HepG2 (cell line): Measurements from ENCODE around the gene CFAP97D1. TPM values are rescaled to one million over a fixed set of nuclear protein-coding genes. Genes with fewer than 3 reads are reported as not detected.

Experiments
- ATAC-seq: fragments of 200-7000 bp; cut with Tn5 transposase; 3 replicates; pipeline ENCODE4 v1.9.1; 2020; ENCODE audit warnings: mild to moderate bottlenecking, moderate library complexity
- BruUV-seq: library from RNA; stranded (reverse); fragments of 400-500 nt; replicated peaks from 2 replicates; lab custom pipeline; 2021; lab: Mats Ljungman, UMichigan
- CTCF ChIA-PET: fragments of 300-600 bp; formaldehyde crosslinking; extraction: SDS; loops from one replicate; lab custom pipeline; 2021; ENCODE audit warnings: low total read pairs, inconsistent platforms, low intra/inter-chr PET ratio; lab: Yijun Ruan, JAX
- POLR2A ChIA-PET: fragments of 350-600 bp; sonication (Branson Sonifier 250); formaldehyde crosslinking; loops from one replicate; lab custom pipeline; 2020; ENCODE audit warnings: antibody characterized with exemption, inconsistent platforms; lab: Yijun Ruan, JAX
- DNase-seq: peaks from one replicate; pipeline ENCODE4 v3.0.0-alpha.2; 2015; ENCODE audit warnings: low spot score
- FAIRE-seq: peaks from 3 replicates; lab custom pipeline; 2011; peaks lifted over from hg19 to GRCh38; lab: Jason Lieb, UNC
- H2AFZ ChIP-seq: one replicate; pipeline ENCODE4 v1.6.1; 2011; ENCODE audit warnings: low read length, inconsistent platforms
- H3K27ac ChIP-seq: fragments of 300-600 bp; 3 replicates; pipeline ENCODE4 v1.8.0; 2011; ENCODE audit warnings: mixed run types, mild to moderate bottlenecking, mixed read lengths, low read length, inconsistent platforms; ENCODE audit not compliant: insufficient read depth; ENCODE audit errors: extremely low read length
- H3K27me3 ChIP-seq, 2 experiments: fragments of 200-600 bp in 1 of 2; 2 replicates in 1 of 2; 3 replicates in 1 of 2; pipeline versions ENCODE4 v1.6.0 to v1.8.0; 2011; ENCODE audit warnings: low read length in 2 of 2, mild to moderate bottlenecking in 2 of 2, moderate library complexity in 2 of 2, inconsistent platforms in 1 of 2; ENCODE audit not compliant: insufficient read depth in 2 of 2, control insufficient read depth in 1 of 2
- H3K36me3 ChIP-seq, 2 experiments: fragments of 200-600 bp in 1 of 2; replicated peaks in 1 of 2; 2 replicates in 1 of 2; 3 replicates in 1 of 2; pipeline versions ENCODE4 v1.5.1 to v1.8.0; 2011; ENCODE audit warnings: low read length in 2 of 2, inconsistent platforms in 1 of 2; ENCODE audit not compliant: insufficient read depth in 2 of 2, control insufficient read depth in 1 of 2
- H3K4me1 ChIP-seq: 2 replicates; pipeline ENCODE4 v1.5.1; 2012; ENCODE audit warnings: low read length, inconsistent platforms; ENCODE audit not compliant: insufficient read depth
- H3K4me2 ChIP-seq: 2 replicates; pipeline ENCODE4 v1.6.0; 2011; ENCODE audit warnings: low read depth, low read length, inconsistent platforms
- H3K4me3 ChIP-seq, 3 experiments: fragments of 200-600 bp in 1 of 3; sonication (generic), shearing (Covaris generic) in 1 of 3; replicated peaks in 1 of 3; 2 replicates each; pipeline ENCODE4 v1.5.1; 2011 to 2016; ENCODE audit warnings: low read length in 3 of 3, inconsistent platforms in 2 of 3, low read depth in 2 of 3, mild to moderate bottlenecking in 2 of 3, control low read depth in 1 of 3, mixed read lengths in 1 of 3; ENCODE audit not compliant: insufficient read depth in 1 of 3
- H3K79me2 ChIP-seq: one replicate; pipeline ENCODE4 v1.6.1; 2011; ENCODE audit warnings: low read length, inconsistent platforms; ENCODE audit not compliant: insufficient read depth
- H3K9ac ChIP-seq: 2 replicates; pipeline ENCODE4 v1.6.0; 2011; ENCODE audit warnings: mild to moderate bottlenecking, low read depth, low read length, inconsistent platforms; ENCODE audit not compliant: insufficient read depth
- H3K9me3 ChIP-seq: 2 replicates; pipeline ENCODE4 v1.5.1; 2012; ENCODE audit warnings: mild to moderate bottlenecking, low read length
- H4K20me1 ChIP-seq: 2 replicates; pipeline ENCODE4 v1.6.0; 2011; ENCODE audit warnings: inconsistent platforms, mild to moderate bottlenecking, low read length, moderate library complexity; ENCODE audit not compliant: insufficient read depth
- AKAP8 ChIP-seq: sonication (generic); formaldehyde crosslinking; IDR thresholded peaks from 2 replicates; pipeline ENCODE4 v1.5.1; 2020; ENCODE audit warnings: mild to moderate bottlenecking, missing genetic modification reagents
- BRCA1 ChIP-seq: sonication (generic); formaldehyde crosslinking; IDR thresholded peaks from 2 replicates; pipeline ENCODE4 v1.4.0; 2020; ENCODE audit warnings: missing genetic modification reagents
- GATAD1 ChIP-seq: IDR thresholded peaks from 2 replicates; pipeline ENCODE4 v1.6.1; 2016; ENCODE audit warnings: missing genetic modification reagents, missing compliant biosample characterization
- HOXA9 ChIP-seq: sonication (generic); formaldehyde crosslinking; IDR thresholded peaks from 2 replicates; pipeline ENCODE4 v1.8.1; 2022; ENCODE audit warnings: missing genetic modification reagents, mild to moderate bottlenecking, moderate library complexity, borderline replicate concordance
- MIXL1 ChIP-seq: IDR thresholded peaks from 2 replicates; pipeline ENCODE4 v1.6.1; 2016
- PCBP2 ChIP-seq: fragments of 200-400 bp; formaldehyde crosslinking; optimal IDR thresholded peaks from 2 replicates; pipeline ENCODE3; 2018; ENCODE audit warnings: low read length, low read depth; ENCODE audit not compliant: poor library complexity, severe bottlenecking
- RAD21 ChIP-seq: fragments of 450-650 bp; formaldehyde crosslinking; IDR thresholded peaks from 2 replicates; pipeline ENCODE4 v1.5.0; 2020; ENCODE audit warnings: mild to moderate bottlenecking
- ZFY ChIP-seq: sonication (generic); formaldehyde crosslinking; IDR thresholded peaks from 2 replicates; pipeline ENCODE4 v1.4.0; 2020; ENCODE audit warnings: missing genetic modification reagents
- ZNF256 ChIP-seq: sonication (generic); formaldehyde crosslinking; conservative IDR thresholded peaks from 2 replicates; pipeline ENCODE4 v1.4.0; 2020; ENCODE audit warnings: missing genetic modification reagents
- ZNF331 ChIP-seq: sonication (generic); formaldehyde crosslinking; IDR thresholded peaks from 2 replicates; pipeline ENCODE4 v1.4.0; 2020; ENCODE audit warnings: missing genetic modification reagents
- ZNF546 ChIP-seq: sonication (generic); formaldehyde crosslinking; conservative IDR thresholded peaks from 2 replicates; pipeline ENCODE4 v1.8.1; 2023; ENCODE audit warnings: mild to moderate bottlenecking, missing genetic modification reagents
- ZNF660 ChIP-seq: sonication (generic); formaldehyde crosslinking; IDR thresholded peaks from 2 replicates; pipeline ENCODE4 v1.5.1; 2020; ENCODE audit warnings: mild to moderate bottlenecking, low read depth, missing genetic modification reagents, borderline replicate concordance
- ZSCAN29 ChIP-seq: sonication (generic); formaldehyde crosslinking; conservative IDR thresholded peaks from 2 replicates; pipeline ENCODE4 v1.4.0; 2020; ENCODE audit warnings: mild to moderate bottlenecking, missing genetic modification reagents
- WGBS: methylation state at CpG from one replicate; pipeline ENCODE4 v1.1.6; 2017; ENCODE audit warnings: low lambda C conversion rate; 5-methylcytosine and 5-hydroxymethylcytosine counted together
- in situ Hi-C: cut with HindIII; loops from 2 replicates; pipeline ENCODE4 v1.10.0; 2017; ENCODE audit warnings: low pct_unique_long_range_greater_than_20kb; ENCODE audit not compliant: extremely low pct_ligation_motif_present
- intact Hi-C: fragments of 100-400 bp; cut with micrococcal nuclease; formaldehyde crosslinking; loops from one replicate; pipeline ENCODE4 v1.10.0; 2022; ENCODE audit not compliant: unreplicated experiment
- polyA plus RNA-seq, 8 experiments: library from polyadenylated mRNA; depleted of rRNA in 3 of 8; stranded (reverse) in 7 of 8; unstranded in 1 of 8; fragments of >200 nt; fragmentation: Illumina TruSeq in 4 of 8; extraction: Trizol in 4 of 8; gene quantifications; 2 replicates each; pipeline versions ENCODE4 v1.2.1 to v1.2.3, GENCODE V29; 2011 to 2016; ENCODE audit warnings: low read depth in 4 of 8, missing spikeins in 1 of 8, mixed read lengths in 1 of 8; ENCODE audit not compliant: insufficient read depth in 1 of 8
- total RNA-seq, 5 experiments: library from RNA; depleted of rRNA; stranded (reverse); fragments of >200 nt; fragmentation: Illumina TruSeq; extraction: Trizol; gene quantifications; 2 replicates each; pipeline ENCODE4 v1.2.3, GENCODE V29; 2016; ENCODE audit warnings: low read depth in 1 of 5
- TF ChIP-seq, protein P1 (sequence below): sonication (generic); formaldehyde crosslinking; IDR thresholded peaks from 2 replicates; pipeline ENCODE4 v1.9.0; 2022; ENCODE audit warnings: missing genetic modification reagents, mild to moderate bottlenecking, borderline replicate concordance
- TF ChIP-seq, protein P2 (sequence below): sonication (generic); formaldehyde crosslinking; IDR thresholded peaks from 2 replicates; pipeline ENCODE4 v1.4.0; 2020; ENCODE audit warnings: missing genetic modification reagents
- TF ChIP-seq, protein P3 (sequence below): sonication (generic); formaldehyde crosslinking; IDR thresholded peaks from 2 replicates; pipeline ENCODE4 v1.4.0; 2020; ENCODE audit warnings: missing genetic modification reagents, low read depth, mild to moderate bottlenecking, borderline replicate concordance
- TF ChIP-seq, protein P4 (sequence below): sonication (generic); formaldehyde crosslinking; IDR thresholded peaks from 2 replicates; pipeline ENCODE4 v1.4.0; 2020; ENCODE audit warnings: mild to moderate bottlenecking, missing genetic modification reagents
- TF ChIP-seq, protein P5 (sequence below): IDR thresholded peaks from 2 replicates; pipeline ENCODE4 v1.6.1; 2016

CFAP97D1 gene
- total and polyA plus RNA-seq, 2 of the 13 experiments (the other 11 are each of a cell fraction or from before 2014, with no cell fraction given) = 0.02 TPM; not detected in 1

DNA sequence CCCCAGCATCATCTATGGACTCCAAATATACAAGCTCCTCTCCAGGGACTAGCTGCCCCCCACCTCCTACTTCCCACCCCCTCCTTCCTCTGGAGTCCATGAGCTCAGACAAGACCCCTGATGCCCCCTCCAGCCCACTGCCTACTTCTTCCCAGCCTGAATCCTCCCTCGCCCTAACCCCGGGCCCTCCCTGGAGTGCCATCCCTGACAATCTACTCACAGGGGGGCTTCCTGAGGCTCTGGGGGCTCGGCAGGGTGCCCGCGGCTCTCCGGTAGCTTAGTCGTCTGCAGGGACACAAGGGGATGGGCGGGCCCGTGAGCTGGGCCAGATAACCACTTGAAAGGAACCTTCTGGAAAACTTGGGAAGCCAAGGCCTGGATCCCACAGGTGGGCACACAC lies 37.6 kb downstream of the CFAP97D1 start:
- 91% methylated on average over 9 of the region's 9 CpGs for WGBS

More for the DNA sequence above, 37.6 kb downstream of the CFAP97D1 start:
- in situ Hi-C loops = no loop called here
- no peak for DNase-seq
- no peaks in the 10 kb centered on the region for H4K20me1 ChIP-seq
- BruUV-seq = no TSS peak
- CTCF ChIA-PET = no interaction called here
- H3K4me3 ChIP-seq = no peak overlapping the region
- FAIRE-seq = no peak
- no peak for TF ChIP-seq AKAP8 (CRISPR knock-in tag)
- TF ChIP-seq GATAD1 (CRISPR knock-in tag) = no peak
- TF ChIP-seq ZNF660 (CRISPR knock-in tag) = no peak
- TF ChIP-seq PCBP2 = no peak
- TF ChIP-seq, protein P1, sequence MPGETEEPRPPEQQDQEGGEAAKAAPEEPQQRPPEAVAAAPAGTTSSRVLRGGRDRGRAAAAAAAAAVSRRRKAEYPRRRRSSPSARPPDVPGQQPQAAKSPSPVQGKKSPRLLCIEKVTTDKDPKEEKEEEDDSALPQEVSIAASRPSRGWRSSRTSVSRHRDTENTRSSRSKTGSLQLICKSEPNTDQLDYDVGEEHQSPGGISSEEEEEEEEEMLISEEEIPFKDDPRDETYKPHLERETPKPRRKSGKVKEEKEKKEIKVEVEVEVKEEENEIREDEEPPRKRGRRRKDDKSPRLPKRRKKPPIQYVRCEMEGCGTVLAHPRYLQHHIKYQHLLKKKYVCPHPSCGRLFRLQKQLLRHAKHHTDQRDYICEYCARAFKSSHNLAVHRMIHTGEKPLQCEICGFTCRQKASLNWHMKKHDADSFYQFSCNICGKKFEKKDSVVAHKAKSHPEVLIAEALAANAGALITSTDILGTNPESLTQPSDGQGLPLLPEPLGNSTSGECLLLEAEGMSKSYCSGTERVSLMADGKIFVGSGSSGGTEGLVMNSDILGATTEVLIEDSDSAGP (CRISPR knock-in tag) = no peak
- TF ChIP-seq, protein P2, sequence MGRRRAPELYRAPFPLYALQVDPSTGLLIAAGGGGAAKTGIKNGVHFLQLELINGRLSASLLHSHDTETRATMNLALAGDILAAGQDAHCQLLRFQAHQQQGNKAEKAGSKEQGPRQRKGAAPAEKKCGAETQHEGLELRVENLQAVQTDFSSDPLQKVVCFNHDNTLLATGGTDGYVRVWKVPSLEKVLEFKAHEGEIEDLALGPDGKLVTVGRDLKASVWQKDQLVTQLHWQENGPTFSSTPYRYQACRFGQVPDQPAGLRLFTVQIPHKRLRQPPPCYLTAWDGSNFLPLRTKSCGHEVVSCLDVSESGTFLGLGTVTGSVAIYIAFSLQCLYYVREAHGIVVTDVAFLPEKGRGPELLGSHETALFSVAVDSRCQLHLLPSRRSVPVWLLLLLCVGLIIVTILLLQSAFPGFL (CRISPR knock-in tag) = no peak
- no peak for TF ChIP-seq ZNF256 (CRISPR knock-in tag)
- TF ChIP-seq ZNF546 = no peak
- TF ChIP-seq MIXL1 (CRISPR knock-in tag) = no peak
- TF ChIP-seq, protein P3, sequence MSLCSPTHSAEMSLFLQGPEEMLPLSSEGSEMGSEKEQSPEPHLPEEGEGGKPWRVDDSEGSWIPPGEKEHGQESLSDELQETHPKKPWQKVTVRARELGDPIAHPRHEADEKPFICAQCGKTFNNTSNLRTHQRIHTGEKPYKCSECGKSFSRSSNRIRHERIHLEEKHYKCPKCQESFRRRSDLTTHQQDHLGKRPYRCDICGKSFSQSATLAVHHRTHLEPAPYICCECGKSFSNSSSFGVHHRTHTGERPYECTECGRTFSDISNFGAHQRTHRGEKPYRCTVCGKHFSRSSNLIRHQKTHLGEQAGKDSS (CRISPR knock-in tag) = no peak
- TF ChIP-seq RAD21 (CRISPR knock-in tag) = no peak
- no peak for TF ChIP-seq ZFY (CRISPR knock-in tag)
- TF ChIP-seq ZSCAN29 (CRISPR knock-in tag) = no peak
- no peak for TF ChIP-seq ZNF331 (CRISPR knock-in tag)
- TF ChIP-seq HOXA9 (CRISPR knock-in tag) = no peak
- TF ChIP-seq, protein P4, sequence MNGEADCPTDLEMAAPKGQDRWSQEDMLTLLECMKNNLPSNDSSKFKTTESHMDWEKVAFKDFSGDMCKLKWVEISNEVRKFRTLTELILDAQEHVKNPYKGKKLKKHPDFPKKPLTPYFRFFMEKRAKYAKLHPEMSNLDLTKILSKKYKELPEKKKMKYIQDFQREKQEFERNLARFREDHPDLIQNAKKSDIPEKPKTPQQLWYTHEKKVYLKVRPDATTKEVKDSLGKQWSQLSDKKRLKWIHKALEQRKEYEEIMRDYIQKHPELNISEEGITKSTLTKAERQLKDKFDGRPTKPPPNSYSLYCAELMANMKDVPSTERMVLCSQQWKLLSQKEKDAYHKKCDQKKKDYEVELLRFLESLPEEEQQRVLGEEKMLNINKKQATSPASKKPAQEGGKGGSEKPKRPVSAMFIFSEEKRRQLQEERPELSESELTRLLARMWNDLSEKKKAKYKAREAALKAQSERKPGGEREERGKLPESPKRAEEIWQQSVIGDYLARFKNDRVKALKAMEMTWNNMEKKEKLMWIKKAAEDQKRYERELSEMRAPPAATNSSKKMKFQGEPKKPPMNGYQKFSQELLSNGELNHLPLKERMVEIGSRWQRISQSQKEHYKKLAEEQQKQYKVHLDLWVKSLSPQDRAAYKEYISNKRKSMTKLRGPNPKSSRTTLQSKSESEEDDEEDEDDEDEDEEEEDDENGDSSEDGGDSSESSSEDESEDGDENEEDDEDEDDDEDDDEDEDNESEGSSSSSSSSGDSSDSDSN (CRISPR knock-in tag) = no peak
- TF ChIP-seq BRCA1 (CRISPR knock-in tag) = no peak
- TF ChIP-seq, protein P5, sequence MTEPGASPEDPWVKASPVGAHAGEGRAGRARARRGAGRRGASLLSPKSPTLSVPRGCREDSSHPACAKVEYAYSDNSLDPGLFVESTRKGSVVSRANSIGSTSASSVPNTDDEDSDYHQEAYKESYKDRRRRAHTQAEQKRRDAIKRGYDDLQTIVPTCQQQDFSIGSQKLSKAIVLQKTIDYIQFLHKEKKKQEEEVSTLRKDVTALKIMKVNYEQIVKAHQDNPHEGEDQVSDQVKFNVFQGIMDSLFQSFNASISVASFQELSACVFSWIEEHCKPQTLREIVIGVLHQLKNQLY = no peak
- no peaks in the 10 kb centered on the region for H3K27me3 ChIP-seq
- no peaks in the 10 kb centered on the region for H3K79me2 ChIP-seq
- no peak overlapping the region for H3K27ac ChIP-seq
- H3K9ac ChIP-seq = no peak overlapping the region
- POLR2A ChIA-PET = no interaction called here
- H3K4me1 ChIP-seq = no peaks in the 10 kb centered on the region
- no peak overlapping the region for H3K4me2 ChIP-seq
- ATAC-seq = no peak
- H3K9me3 ChIP-seq = no peaks in the 10 kb centered on the region
- H3K36me3 ChIP-seq = no peaks in the 10 kb centered on the region
- intact Hi-C loops = no loop called here
- H2AFZ ChIP-seq = no peak overlapping the region
